ENCODE data around the gene CCT6A. TPM values are rescaled to one million over a fixed set of nuclear protein-coding genes. Genes with fewer than 3 reads are reported as not detected.
"Not testable (repeated sequence)": the region's sequence is repeated elsewhere in the genome, so short reads cannot be mapped to it uniquely, and the experiment has no call there.

The CCT6A gene
- total and polyA plus RNA-seq, 2 donors: 135 to 198 TPM

DNA sequence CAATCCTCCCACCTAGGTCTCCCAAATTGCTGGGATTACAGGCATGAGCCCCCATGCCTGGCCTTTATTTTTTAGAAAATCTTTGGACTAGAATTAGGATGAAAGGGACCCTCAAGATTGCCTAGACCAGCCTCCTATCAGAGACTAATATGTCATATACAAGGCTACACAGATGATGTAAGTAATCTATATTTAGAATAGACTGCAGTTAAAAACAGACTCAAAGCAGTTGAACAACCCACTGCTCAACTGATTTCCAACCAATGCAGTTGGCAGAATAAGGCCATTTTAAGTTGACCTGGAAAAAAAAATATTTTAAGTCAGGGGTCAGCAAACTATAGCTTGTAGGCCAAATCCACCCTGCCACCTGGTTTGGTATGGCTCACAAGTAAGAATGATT, 28.1 kb upstream of the CCT6A start:
- Histone ChIP-seq H3K4me3 (ENCODE audit: low read length in 2 of 2) (no peak overlapping the region), H3K27me3 (ENCODE audit: control insufficient read depth in 2 of 2, insufficient read depth in 1 of 2, low read length in 1 of 2) (no peaks in the 10 kb centered on the region), H3K4me1 (ENCODE audit: control insufficient read depth in 2 of 2, insufficient read depth in 2 of 2, low read length in 2 of 2) (no peaks in the 10 kb centered on the region), H3K9me3 (ENCODE audit: control insufficient read depth in 2 of 2, insufficient read depth in 1 of 2, low read length in 1 of 2) (no peaks in the 10 kb centered on the region), H3K27ac (ENCODE audit: low read depth in 1 of 2, low read length in 1 of 2) (no peak overlapping the region), H3K36me3 (ENCODE audit: control insufficient read depth in 2 of 2, insufficient read depth in 2 of 2, low read length in 1 of 2) (peaks cover 7 to 18% of the 10 kb centered on the region in 2 donors)
- DNase-seq (ENCODE audit: low read depth in 6 of 9, low spot score in 9 of 9): no peak

GRCh38 chr7:56026538-56026937, 25.0 kb upstream of the CCT6A start:
- 87% methylated on average over 2 of the region's 2 CpGs for WGBS
- no peak for DNase-seq (ENCODE audit: low read depth in 6 of 9, low spot score in 9 of 9)
- Histone ChIP-seq H3K9me3 (ENCODE audit: control insufficient read depth in 2 of 2, insufficient read depth in 1 of 2, low read length in 1 of 2) (no peaks in the 10 kb centered on the region), H3K36me3 (ENCODE audit: control insufficient read depth in 2 of 2, insufficient read depth in 2 of 2, low read length in 1 of 2) (peaks cover 6 to 8% of the 10 kb centered on the region in 2 donors), H3K4me1 (ENCODE audit: control insufficient read depth in 2 of 2, insufficient read depth in 2 of 2, low read length in 2 of 2) (no peaks in the 10 kb centered on the region), H3K27me3 (ENCODE audit: control insufficient read depth in 2 of 2, insufficient read depth in 1 of 2, low read length in 1 of 2) (no peaks in the 10 kb centered on the region), H3K4me3 (ENCODE audit: low read length in 2 of 2) (no peak overlapping the region), H3K27ac (ENCODE audit: low read depth in 1 of 2, low read length in 1 of 2) (no peak overlapping the region)

DNA sequence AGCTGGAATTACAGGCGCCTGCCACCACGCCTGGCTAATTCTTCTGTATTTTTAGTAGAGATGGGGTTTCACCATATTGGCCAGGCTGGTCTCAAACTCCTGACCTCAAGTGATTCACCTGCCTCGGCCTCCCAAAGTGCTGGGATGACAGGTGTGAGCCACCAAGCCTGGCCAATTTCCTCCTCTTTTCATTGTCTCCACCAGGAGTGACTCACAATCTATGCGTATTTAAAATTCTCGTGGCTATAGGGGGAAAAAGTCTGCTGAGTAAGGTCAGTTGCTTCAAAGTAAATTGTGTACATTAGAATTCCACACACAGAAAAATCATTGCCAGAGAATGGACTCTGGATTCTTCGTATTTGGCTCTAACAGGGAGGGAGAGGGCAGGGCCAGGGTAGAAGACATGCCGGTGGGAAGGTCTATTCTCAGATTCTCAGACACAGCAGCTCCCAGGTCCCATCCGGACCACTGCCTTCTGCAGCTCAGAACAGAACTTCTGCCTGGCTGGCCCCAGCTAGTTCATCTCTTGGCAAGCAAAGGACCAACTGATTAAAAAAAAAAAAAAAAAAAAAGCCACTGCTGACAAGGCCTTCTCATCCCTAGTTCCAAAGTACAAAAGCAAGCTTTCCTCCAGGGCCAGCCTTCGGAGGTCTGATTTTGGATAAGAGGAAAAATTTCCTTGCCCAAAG, 22.5 kb upstream of the CCT6A start:
- Histone ChIP-seq H3K36me3 (ENCODE audit: control insufficient read depth in 2 of 2, insufficient read depth in 2 of 2, low read length in 1 of 2) (peaks cover 6 to 8% of the 10 kb centered on the region in 2 donors), H3K4me1 (ENCODE audit: control insufficient read depth in 2 of 2, insufficient read depth in 2 of 2, low read length in 2 of 2) (no peaks in the 10 kb centered on the region), H3K4me3 (ENCODE audit: low read length in 2 of 2) (no peak overlapping the region), H3K27ac (ENCODE audit: low read depth in 1 of 2, low read length in 1 of 2) (no peak overlapping the region), H3K9me3 (ENCODE audit: control insufficient read depth in 2 of 2, insufficient read depth in 1 of 2, low read length in 1 of 2) (no peaks in the 10 kb centered on the region), H3K27me3 (ENCODE audit: control insufficient read depth in 2 of 2, insufficient read depth in 1 of 2, low read length in 1 of 2) (no peaks in the 10 kb centered on the region)
- WGBS: 98% methylated on average over 9 of the region's 9 CpGs
- no peak for DNase-seq (ENCODE audit: low read depth in 6 of 9, low spot score in 9 of 9)

DNA sequence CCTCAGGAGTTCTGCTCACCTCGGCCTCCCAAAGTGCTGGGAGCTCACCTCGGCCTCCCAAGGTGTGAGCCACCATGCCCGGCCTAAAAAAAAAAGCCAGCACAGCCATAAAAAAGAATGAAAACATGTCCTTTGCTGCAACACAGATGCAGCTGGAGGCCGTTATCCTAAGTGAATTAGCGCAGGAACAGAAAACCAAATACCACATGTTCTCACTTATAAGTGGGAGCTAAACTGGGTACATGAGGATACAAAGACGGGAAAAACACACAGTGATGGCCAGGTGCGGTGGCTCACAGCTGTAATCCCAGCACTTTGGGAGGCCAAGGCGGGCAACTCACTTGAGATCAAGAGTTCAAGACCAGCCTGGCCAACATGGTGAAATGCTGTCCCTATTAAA, 21.2 kb upstream of the CCT6A start:
- 98% methylated on average over 8 of the region's 8 CpGs for WGBS

DNA sequence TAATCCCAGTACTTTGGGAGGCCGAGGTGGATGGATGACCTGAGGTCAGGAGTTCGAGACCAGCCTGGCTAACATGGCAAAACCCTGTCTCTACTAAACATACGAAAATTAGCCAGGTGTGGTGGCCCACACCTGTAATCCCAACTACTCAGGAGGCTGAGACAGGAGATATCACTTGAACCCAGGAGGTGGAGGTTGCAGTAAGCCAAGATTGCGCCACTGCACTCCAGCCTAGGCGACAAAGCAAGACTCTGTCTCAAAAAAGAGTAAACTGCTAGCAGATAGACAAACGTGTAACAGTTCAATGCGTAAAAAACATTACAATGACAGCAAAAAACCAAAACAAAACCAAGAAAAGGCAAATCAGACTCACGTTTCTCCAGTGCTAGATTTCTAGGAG, 20.0 kb upstream of the CCT6A start:
- H3K27me3 ChIP-seq (ENCODE audit: control insufficient read depth in 2 of 2, insufficient read depth in 1 of 2, low read length in 1 of 2); H3K4me3 ChIP-seq (ENCODE audit: low read length in 2 of 2); H3K4me1 ChIP-seq (ENCODE audit: control insufficient read depth in 2 of 2, insufficient read depth in 2 of 2, low read length in 2 of 2); H3K9me3 ChIP-seq (ENCODE audit: control insufficient read depth in 2 of 2, insufficient read depth in 1 of 2, low read length in 1 of 2); H3K36me3 ChIP-seq (ENCODE audit: control insufficient read depth in 2 of 2, insufficient read depth in 2 of 2, low read length in 1 of 2); DNase-seq (ENCODE audit: low read depth in 6 of 9, low spot score in 9 of 9); H3K27ac ChIP-seq (ENCODE audit: low read depth in 1 of 2, low read length in 1 of 2): not testable (repeated sequence)
- 92% methylated on average over 8 of the region's 8 CpGs for WGBS

More for the DNA sequence above, 21.2 kb upstream of the CCT6A start:
- no peak overlapping the region for H3K27ac ChIP-seq (ENCODE audit: low read depth in 1 of 2, low read length in 1 of 2)
- no peaks in the 10 kb centered on the region for H3K27me3 ChIP-seq (ENCODE audit: control insufficient read depth in 2 of 2, insufficient read depth in 1 of 2, low read length in 1 of 2)
- peaks cover 2 to 4% of the 10 kb centered on the region in 2 donors for H3K4me1 ChIP-seq (ENCODE audit: control insufficient read depth in 2 of 2, insufficient read depth in 2 of 2, low read length in 2 of 2)
- H3K4me3 ChIP-seq (ENCODE audit: low read length in 2 of 2): no peak overlapping the region
- no peaks in the 10 kb centered on the region for H3K9me3 ChIP-seq (ENCODE audit: control insufficient read depth in 2 of 2, insufficient read depth in 1 of 2, low read length in 1 of 2)
- no peak for DNase-seq (ENCODE audit: low read depth in 6 of 9, low spot score in 9 of 9)
- H3K36me3 ChIP-seq (ENCODE audit: control insufficient read depth in 2 of 2, insufficient read depth in 2 of 2, low read length in 1 of 2): peaks cover 6 to 8% of the 10 kb centered on the region in 2 donors

DNA sequence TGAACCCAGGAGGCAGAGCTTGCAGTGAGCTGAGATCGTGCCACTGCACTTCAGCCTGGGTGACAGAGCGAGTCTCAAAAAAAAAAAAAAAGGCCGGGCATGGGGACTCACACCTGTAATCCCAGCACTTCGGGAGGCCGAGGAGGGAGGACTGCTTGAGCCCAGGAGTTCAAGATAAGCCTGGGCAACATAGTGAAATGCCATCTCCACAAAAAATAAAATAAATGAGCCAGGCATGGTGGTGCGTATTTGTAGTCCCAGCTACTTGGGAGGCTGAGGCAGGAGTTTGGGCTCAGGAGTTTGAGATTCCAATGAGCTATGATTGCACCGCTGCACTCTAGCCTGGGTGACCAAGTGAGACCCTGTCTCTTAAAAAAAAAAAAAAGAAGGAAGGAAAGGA, 19.0 kb upstream of the CCT6A start:
- not testable (repeated sequence) for H3K27me3 ChIP-seq (ENCODE audit: control insufficient read depth in 2 of 2, insufficient read depth in 1 of 2, low read length in 1 of 2); H3K4me3 ChIP-seq (ENCODE audit: low read length in 2 of 2); H3K36me3 ChIP-seq (ENCODE audit: control insufficient read depth in 2 of 2, insufficient read depth in 2 of 2, low read length in 1 of 2); DNase-seq (ENCODE audit: low read depth in 6 of 9, low spot score in 9 of 9); H3K9me3 ChIP-seq (ENCODE audit: control insufficient read depth in 2 of 2, insufficient read depth in 1 of 2, low read length in 1 of 2); H3K27ac ChIP-seq (ENCODE audit: low read depth in 1 of 2, low read length in 1 of 2); H3K4me1 ChIP-seq (ENCODE audit: control insufficient read depth in 2 of 2, insufficient read depth in 2 of 2, low read length in 2 of 2)
- 97% methylated on average over 7 of the region's 7 CpGs for WGBS

- H3K4me1 ChIP-seq (ENCODE audit: control insufficient read depth in 2 of 2, insufficient read depth in 2 of 2, low read length in 2 of 2): peaks cover 2 to 4% of the 10 kb centered on the region in 2 donors
- under 1% methylated on average over 27 of the region's 27 CpGs for WGBS
- peak overlapping the region; percentile 56 to 63 for H3K4me3 ChIP-seq (ENCODE audit: low read length in 2 of 2)
- H3K9me3 ChIP-seq (ENCODE audit: control insufficient read depth in 2 of 2, insufficient read depth in 1 of 2, low read length in 1 of 2): no peaks in the 10 kb centered on the region
- DNase-seq (ENCODE audit: low read depth in 6 of 9, low spot score in 9 of 9): peak; percentile 83 to 96 (median 89)
- H3K27ac ChIP-seq (ENCODE audit: low read depth in 1 of 2, low read length in 1 of 2): peak overlapping the region; percentile 22 to 87
- no peaks in the 10 kb centered on the region for H3K27me3 ChIP-seq (ENCODE audit: control insufficient read depth in 2 of 2, insufficient read depth in 1 of 2, low read length in 1 of 2)
- peaks cover 0 to 3% of the 10 kb centered on the region in 2 donors for H3K36me3 ChIP-seq (ENCODE audit: control insufficient read depth in 2 of 2, insufficient read depth in 2 of 2, low read length in 1 of 2)
These were observed 17.7 kb upstream of the CCT6A start for GRCh38 chr7:56033671-56034432.

DNA sequence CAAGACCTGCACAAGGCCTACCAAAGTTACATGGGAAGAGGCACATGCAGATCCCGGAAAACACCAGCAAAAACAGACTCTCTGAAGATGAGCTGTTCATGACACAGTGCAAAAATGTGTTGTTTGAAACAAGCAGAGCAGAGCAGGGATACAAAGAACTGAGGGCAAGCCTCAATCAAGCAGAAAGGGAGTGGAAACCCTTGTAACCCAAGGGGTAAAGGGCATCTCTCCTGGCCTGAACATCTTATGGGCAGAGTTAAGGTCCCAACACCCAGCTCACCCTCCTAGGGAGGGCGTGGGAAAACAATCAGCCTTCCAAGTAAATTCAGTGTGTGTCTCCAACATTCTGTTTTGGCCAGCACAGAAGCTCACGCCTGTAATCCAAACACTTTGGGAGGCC, 10.8 kb upstream of the CCT6A start:
- Histone ChIP-seq H3K4me1 (ENCODE audit: control insufficient read depth in 2 of 2, insufficient read depth in 2 of 2, low read length in 2 of 2) (no peaks in the 10 kb centered on the region), H3K27ac (ENCODE audit: low read depth in 1 of 2, low read length in 1 of 2) (no peak overlapping the region), H3K9me3 (ENCODE audit: control insufficient read depth in 2 of 2, insufficient read depth in 1 of 2, low read length in 1 of 2) (no peaks in the 10 kb centered on the region), H3K4me3 (ENCODE audit: low read length in 2 of 2) (no peak overlapping the region), H3K27me3 (ENCODE audit: control insufficient read depth in 2 of 2, insufficient read depth in 1 of 2, low read length in 1 of 2) (no peaks in the 10 kb centered on the region), H3K36me3 (ENCODE audit: control insufficient read depth in 2 of 2, insufficient read depth in 2 of 2, low read length in 1 of 2) (no peaks in the 10 kb centered on the region)
- no peak for DNase-seq (ENCODE audit: low read depth in 6 of 9, low spot score in 9 of 9)
- 97% methylated on average over 3 of the region's 3 CpGs for WGBS

DNA sequence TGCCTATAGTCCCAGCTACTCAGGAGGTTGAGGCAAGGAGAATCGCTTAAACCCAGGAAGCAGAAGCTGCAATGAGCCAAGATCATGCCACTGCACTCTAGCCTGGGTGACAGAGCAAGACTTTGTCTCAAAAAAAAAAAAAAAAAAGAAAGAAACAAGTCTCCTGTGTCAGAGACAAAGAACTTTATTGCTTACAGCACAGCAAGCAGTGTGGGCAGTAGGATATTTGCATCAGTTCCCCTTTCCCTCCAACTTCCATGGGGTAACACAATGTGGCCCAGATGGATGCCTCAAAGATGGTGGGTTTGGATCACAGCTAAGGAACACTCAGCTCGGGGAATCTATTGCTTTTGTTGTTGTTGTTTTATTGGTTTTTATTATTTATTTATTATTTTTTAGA, 5.8 kb upstream of the CCT6A start:
- not testable (repeated sequence) for DNase-seq (ENCODE audit: low read depth in 6 of 9, low spot score in 9 of 9); H3K4me3 ChIP-seq (ENCODE audit: low read length in 2 of 2); H3K36me3 ChIP-seq (ENCODE audit: control insufficient read depth in 2 of 2, insufficient read depth in 2 of 2, low read length in 1 of 2); H3K27ac ChIP-seq (ENCODE audit: low read depth in 1 of 2, low read length in 1 of 2); H3K27me3 ChIP-seq (ENCODE audit: control insufficient read depth in 2 of 2, insufficient read depth in 1 of 2, low read length in 1 of 2); H3K9me3 ChIP-seq (ENCODE audit: control insufficient read depth in 2 of 2, insufficient read depth in 1 of 2, low read length in 1 of 2); H3K4me1 ChIP-seq (ENCODE audit: control insufficient read depth in 2 of 2, insufficient read depth in 2 of 2, low read length in 2 of 2)
- WGBS: 97% methylated on average over 2 of the region's 2 CpGs

Data from thymus (tissue), 11 donors.